HG03108 (cell line): ENCODE results near the gene AHR.
"Not testable (repeated sequence)": the region's sequence is repeated elsewhere in the genome, so short reads cannot be mapped to it uniquely, and the experiment has no call there.

ENCODE experiments used
- ATAC-seq: cut with Tn5 transposase; IDR thresholded peaks from one replicate; pipeline ENCODE4 v1.9.1; 2021; ENCODE audit warnings: moderate library complexity; ENCODE audit not compliant: unreplicated experiment

AHR gene

DNA sequence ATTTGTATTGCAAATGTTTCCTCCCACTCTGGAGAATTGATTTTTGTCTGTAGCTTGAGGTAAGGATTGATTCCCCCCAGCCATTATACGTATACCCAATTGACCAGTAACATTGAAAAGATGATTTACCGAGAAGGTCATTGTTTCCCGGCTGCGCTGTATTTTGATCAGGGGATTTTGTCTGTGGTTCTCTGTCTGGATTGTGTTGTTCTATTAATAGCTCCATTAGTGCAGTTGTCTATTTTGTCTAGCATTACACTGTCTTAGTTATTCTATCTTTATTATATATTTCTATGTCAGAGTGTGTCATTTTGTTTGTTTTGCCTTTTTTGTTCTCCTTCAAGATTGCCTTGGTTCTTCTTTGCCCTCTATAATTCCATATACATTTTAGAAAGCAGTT, 37.7 kb downstream of the AHR start:
- no peak for ATAC-seq

DNA sequence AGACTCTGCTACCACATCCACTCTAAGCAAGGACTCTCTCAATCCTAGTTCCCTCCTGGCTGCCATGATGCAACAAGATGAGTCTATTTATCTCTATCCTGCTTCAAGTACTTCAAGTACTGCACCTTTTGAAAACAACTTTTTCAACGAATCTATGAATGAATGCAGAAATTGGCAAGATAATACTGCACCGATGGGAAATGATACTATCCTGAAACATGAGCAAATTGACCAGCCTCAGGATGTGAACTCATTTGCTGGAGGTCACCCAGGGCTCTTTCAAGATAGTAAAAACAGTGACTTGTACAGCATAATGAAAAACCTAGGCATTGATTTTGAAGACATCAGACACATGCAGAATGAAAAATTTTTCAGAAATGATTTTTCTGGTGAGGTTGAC, 40.7 kb downstream of the AHR start:
- ATAC-seq, result no peak

DNA sequence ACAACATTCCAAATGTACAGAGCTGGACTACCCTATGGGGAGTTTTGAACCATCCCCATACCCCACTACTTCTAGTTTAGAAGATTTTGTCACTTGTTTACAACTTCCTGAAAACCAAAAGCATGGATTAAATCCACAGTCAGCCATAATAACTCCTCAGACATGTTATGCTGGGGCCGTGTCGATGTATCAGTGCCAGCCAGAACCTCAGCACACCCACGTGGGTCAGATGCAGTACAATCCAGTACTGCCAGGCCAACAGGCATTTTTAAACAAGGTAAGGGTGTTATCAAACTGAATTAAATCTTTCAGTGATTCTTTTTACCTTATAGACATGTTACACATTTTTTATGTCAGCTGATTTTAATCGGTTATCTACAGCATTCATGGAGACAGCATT, 41.5 kb downstream of the AHR start:
- no peak for ATAC-seq

- no peak for ATAC-seq
These were observed 42.2 kb downstream of the AHR start for GRCh38 chr7:17340655-17341054.

- ATAC-seq, result no peak
These were observed 44.3 kb downstream of the AHR start for GRCh38 chr7:17342756-17343155.

GRCh38 chr7:17347401-17347800, 48.9 kb downstream of the AHR start:
- ATAC-seq, result no peak

- ATAC-seq, result not testable (repeated sequence)
These were observed 50.5 kb downstream of the AHR start for GRCh38 chr7:17348932-17349331.

DNA sequence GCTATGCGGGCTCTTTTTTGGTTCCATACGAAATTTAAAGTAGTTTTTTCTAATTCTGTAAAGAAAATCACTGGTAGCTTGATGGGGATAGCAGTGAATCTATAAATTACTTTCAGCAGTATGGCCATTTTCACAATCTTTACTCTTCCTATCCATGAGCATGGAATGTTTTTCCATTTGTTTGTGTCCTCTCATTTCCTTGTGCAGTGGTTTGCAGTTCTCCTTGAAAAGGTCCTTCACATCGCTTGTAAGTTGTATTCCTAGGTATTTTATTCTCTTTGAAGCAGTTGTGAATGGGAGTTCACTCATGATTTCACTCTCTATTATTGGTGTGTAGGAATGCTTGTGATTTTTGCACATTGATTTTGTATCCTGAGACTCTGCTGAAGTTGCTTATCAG, 51.9 kb downstream of the AHR start:
- not testable (repeated sequence) for ATAC-seq

DNA sequence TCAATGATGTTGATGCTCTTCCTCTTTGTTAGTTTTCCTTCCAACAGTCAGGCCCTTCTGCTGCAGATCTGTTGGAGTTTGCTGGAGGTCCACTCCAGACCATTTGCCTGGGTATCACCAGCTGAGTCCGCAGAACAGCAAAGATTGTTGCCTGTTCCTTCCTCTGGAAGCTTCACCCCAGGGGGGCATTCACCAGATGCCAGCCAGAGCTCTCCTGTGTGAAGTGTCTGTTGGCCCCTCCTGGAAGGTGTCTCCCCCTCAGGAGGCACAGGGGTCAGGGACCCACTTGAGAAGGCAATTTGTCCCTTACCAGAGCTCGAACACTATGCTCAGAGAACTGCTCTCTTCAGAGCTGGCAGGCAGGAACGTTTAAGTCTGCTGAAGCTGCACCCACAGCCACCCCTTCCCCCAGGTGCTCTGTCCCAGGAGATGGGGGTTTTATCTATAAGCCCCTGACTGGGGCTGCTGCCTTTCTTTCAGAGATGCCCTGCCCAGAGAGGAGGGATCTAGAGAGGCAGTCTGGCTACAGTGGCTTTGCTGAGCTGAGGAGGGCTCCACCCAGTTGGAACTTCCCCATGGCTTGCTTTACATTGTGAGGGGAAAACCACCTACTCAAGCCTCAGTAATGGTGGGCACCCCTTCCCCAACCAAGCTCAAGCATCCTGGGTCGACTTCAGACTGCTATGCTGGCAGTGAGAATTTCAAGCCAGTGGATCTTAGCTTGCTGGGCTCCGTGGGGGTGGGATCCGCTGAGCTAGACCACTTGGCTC, 55.4 kb downstream of the AHR start:
- not testable (repeated sequence) for ATAC-seq

DNA sequence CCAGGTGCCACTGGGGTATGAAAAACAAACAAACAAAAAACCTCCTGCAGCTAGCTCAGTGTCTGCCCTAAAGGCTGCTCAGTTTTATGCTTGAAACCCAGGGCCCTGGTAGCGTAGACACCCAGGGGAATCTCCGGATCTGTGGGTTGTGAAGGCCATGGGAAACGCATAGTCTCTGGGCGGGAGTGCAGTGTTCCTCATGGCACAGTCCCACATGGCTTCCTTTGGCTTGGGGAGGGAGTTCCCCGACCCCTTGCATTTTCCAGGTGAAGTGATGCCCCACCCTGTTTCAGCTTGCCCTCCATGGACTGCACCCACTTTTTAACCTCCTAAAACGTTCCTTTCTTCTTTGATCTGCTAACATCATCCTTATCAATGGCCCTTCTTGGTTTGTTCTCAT, 56.0 kb downstream of the AHR start:
- ATAC-seq, result no peak

DNA sequence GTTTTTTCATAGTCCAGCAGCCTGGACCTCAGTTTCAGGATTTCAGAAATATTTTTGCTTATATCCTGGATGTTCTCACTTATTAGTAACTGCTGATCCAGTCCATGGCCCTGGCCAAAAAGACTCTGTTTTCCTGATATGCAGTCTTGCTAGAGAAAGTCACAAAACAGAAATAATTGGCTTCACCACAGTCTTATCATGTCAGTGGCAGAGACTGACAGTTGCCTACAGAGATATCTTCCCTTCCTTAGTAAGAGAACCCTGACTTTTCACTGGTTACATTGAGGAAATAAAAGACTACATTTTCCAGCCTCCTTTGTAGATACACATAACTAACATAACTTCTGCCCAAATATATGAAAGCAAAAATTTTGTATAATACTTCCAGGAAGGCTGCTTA, 56.6 kb downstream of the AHR start:
- ATAC-seq, result no peak

DNA sequence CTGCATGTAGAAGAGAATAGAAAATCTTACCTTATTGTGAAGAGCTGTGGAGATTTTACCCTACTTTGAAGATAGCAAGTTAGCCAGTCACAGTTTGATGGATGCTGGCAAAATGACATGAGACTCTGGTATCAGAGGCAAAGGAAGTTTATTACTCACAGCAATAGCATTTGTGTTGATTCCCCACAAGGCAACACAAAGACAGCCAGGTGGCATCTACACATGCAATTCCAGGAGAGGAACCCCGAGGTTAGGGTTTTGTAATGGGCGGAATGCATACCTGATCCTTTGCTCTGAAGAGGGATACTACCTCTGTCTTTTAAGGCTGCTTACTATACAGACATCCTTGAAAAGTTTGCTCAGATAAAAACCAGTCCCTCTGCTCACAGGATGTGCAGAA, 59.5 kb downstream of the AHR start:
- no peak for ATAC-seq

DNA sequence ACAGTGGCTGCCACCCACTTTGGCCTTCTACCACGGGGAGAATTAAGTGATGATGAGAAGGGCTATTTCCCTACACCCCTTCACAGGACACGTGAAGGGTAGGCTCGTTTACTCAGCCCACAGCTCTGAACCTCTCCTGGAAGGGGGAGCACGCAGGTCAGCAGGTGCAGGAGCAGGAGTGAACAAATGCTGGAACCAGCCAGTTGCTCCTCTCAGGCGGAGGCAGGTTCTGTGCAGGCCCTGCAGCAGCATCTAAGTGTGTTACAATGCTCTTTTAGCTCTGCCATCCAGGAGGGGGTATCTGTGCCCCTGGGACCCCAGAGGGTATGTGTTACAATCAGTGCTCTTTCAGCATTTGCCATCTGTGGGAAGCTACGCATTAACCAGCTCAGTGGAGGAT, 61.2 kb downstream of the AHR start:
- ATAC-seq, result no peak

DNA sequence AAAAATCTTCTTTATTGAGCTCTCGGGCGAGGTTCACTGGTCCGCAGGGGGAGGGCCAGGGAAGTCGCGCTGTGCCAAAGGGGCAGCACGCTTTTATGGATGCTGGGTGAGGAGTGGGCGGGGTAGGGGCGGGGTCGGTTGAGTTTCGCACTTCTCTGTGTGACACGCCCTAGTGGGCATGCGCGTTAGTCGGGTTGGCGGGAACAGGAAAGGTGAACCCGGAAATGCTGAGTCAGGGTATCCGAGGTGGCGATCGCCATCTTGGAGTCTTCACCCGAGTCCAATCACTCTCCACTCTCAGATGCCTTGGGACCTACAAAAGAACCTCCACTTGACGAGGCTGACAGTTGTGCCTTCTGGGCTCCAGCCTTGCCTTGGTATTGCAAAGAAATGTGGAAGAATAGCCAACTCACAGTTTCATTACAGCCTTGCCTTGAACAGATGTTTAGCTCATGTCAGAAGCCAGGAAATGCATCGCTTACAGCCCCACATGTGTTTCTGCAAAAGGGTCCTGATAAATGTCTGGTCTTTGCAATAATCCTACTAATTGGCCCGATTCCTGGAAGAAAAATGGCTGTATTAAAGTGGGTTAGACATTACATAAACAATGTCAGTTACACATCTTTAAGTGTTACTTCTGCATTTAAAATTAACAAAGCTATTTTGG, 64.1 kb downstream of the AHR start:
- no peak for ATAC-seq

GRCh38 chr7:17364671-17365070, 66.2 kb downstream of the AHR start:
- no peak for ATAC-seq

DNA sequence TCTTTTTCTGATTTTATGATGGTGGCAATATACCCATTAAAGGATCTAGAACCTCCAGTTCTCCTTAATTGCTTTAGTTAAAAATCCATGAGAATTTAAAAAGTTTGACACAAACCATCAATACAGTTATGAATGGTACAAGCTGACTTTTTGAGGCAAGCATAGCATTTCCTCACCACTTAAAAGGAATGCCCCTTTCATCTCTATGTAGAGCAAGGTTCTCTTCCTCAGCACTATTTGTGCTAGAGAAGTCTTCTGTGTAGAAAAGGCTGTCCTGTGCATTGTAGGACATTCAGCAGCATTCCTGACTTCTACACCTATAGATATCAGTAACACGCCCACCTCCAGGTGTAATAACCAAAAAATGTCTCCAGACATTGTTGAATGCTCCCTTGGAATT, 67.3 kb downstream of the AHR start:
- no peak for ATAC-seq

GRCh38 chr7:17367502-17367901, 69.0 kb downstream of the AHR start:
- ATAC-seq, result no peak

DNA sequence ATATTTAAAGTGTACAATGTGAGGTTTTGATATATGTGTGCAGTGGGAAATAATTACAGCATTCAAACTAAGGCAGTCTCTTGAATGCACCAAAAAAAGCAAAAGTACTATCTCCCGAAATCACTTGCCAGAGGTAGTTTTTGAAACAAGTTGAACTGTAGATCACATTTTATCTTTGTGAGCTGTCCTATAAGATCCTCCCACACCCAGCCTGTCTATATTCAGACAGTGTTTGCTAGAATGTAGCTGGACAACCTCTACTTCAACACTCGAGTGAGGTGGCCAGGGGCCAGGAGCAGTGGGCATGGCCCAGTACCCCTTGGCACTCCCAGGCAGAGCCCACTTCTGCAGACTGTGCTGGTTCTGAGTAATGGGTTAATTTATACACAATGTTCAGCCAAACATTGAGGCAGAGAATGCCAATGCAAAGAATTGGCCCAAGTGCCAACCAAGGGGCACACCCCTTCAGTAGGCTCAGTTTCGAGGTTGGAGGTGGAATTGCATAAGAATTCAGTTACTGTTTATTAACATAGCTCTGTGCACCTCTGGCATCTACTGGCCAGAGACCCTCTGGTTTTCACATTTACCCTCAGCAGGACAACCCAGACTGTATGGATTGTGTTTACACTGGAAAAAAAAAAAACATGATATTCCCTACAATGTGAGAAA, 70.5 kb downstream of the AHR start:
- no peak for ATAC-seq

DNA sequence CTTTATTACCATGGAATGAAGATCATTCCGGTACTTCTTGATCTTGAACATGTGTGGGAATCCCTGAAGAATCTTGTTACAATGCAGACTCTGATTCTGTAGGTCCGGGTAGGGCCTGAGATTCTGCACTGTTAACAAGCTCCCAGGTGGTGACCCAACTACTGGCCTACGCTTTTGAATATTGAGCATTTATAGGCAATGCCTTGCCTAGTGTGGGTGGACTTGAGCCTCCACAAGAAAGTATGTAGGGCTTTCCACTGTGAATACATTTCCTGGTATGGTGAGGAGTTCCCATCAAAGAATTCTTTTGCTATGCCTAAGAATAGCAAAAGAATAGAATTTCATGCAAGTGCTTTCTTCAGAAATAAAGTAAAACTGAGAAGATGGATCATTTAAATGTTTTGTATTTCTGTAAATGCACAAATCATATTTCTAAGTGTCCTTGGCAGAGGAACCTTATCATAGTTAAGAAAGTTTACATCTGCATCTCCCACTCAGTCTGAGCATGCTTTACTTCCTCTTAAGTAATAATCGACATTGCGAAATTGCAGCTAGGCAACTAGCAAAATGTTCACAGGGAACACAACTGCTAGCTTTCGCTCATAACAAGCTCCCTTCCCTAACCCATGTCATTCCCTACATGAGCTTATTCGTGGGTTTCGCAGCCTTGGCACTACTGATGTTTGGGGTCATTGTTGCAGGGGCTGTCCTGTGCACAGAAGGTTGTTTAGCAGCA, 71.4 kb downstream of the AHR start:
- no peak for ATAC-seq

GRCh38 chr7:17370901-17371585, 72.6 kb downstream of the AHR start:
- ATAC-seq, result no peak
